Measurements from ENCODE around the gene MRPS16.

MRPS16 gene

GRCh38 chr10:73205081-73205480 is 47.4 kb downstream of the MRPS16 start:
- in situ Hi-C loops (cut with MboI; ENCODE audit: low sequenced_read_pairs) = no loop called here
